OCI-LY3 (cell line): ENCODE measurements around the gene AHRR.

ENCODE experiments used
- CTCF ChIP-seq: fragments of 200-600, 300-600 bp; sonication (generic); IDR thresholded peaks from 2 replicates; pipeline ENCODE4 v1.5.1; 2014; ENCODE audit warnings: antibody characterized with exemption, low read length, low read depth
- EZH2phosphoT487 ChIP-seq: fragments of 200-600 bp; shearing (Covaris generic); IDR thresholded peaks from 2 replicates; pipeline ENCODE4 v1.6.1; 2018; ENCODE audit warnings: antibody characterized with exemption, mixed run types, low read depth

GRCh38 chr5:483434-484140 lies 162.1 kb downstream of the AHRR start:
- TF ChIP-seq CTCF (no peak), EZH2phosphoT487 (no peak)
